Vagina (tissue), 2 donors: ENCODE results near the gene ZBTB7C. TPM values are rescaled to one million over a fixed set of nuclear protein-coding genes. Genes with fewer than 3 reads are reported as not detected.

ENCODE experiments used
- DNase-seq, 2 donors: peaks; one replicate each; pipeline ENCODE4 v3.0.0-alpha.2; 2017; ENCODE audit errors: extremely low spot score in 2 of 2
- H3K27ac ChIP-seq: fragments of 200-600 bp; sonication (generic); one replicate; pipeline ENCODE4 v1.5.1; 2019
- H3K27me3 ChIP-seq: fragments of 200-600 bp; sonication (generic); one replicate; pipeline ENCODE4 v1.5.1; 2019
- H3K36me3 ChIP-seq, 2 donors: fragments of 200-600 bp; sonication (generic); one replicate each; pipeline ENCODE4 v1.5.1; 2017 to 2019
- H3K4me1 ChIP-seq: fragments of 200-600 bp; sonication (generic); one replicate; pipeline ENCODE4 v1.5.1; 2019
- H3K4me3 ChIP-seq, 2 donors: fragments of 200-600 bp; sonication (generic); 1 replicate in 1 of 2; 2 replicates in 1 of 2; pipeline ENCODE4 v1.5.1; 2016 to 2019
- H3K9me3 ChIP-seq: fragments of 200-600 bp; sonication (generic); one replicate; pipeline ENCODE4 v1.5.1; 2019
- POLR2A ChIP-seq, 2 donors: fragments of 450-650 bp; IDR thresholded peaks; one replicate each; pipeline ENCODE4 v1.6.1; 2017; ENCODE audit warnings: antibody characterized with exemption in 2 of 2, mild to moderate bottlenecking in 2 of 2, moderate library complexity in 2 of 2
- POLR2AphosphoS5 ChIP-seq, 2 donors: sonication (generic); formaldehyde crosslinking; IDR thresholded peaks; one replicate each; pipeline ENCODE4 v1.9.0; 2017; ENCODE audit warnings: antibody characterized with exemption in 2 of 2, mild to moderate bottlenecking in 2 of 2, low read depth in 1 of 2; ENCODE audit not compliant: insufficient read depth in 1 of 2
- intact Hi-C: fragments of 100-400 bp; cut with DNase I; formaldehyde crosslinking; loops from one replicate; pipeline ENCODE4 v1.15.1; 2023
- total RNA-seq: library from RNA; depleted of rRNA; stranded (reverse); fragments of >200 nt; gene quantifications from one replicate; pipeline ENCODE4 v1.2.3, GENCODE V29; 2016
- TF ChIP-seq, protein P1 (sequence below), 3 experiments: fragments of 450-650 bp in 2 of 3; fragments of 200-600 bp in 1 of 3; sonication (generic) in 1 of 3; IDR thresholded peaks; one replicate each; pipeline ENCODE4 v1.5.1; 2017 to 2019; ENCODE audit warnings: antibody characterized with exemption in 3 of 3, mild to moderate bottlenecking in 2 of 3, moderate library complexity in 2 of 3

ZBTB7C gene
- total RNA-seq, 1 donor from 2014 or later, result 40.5 TPM

DNA sequence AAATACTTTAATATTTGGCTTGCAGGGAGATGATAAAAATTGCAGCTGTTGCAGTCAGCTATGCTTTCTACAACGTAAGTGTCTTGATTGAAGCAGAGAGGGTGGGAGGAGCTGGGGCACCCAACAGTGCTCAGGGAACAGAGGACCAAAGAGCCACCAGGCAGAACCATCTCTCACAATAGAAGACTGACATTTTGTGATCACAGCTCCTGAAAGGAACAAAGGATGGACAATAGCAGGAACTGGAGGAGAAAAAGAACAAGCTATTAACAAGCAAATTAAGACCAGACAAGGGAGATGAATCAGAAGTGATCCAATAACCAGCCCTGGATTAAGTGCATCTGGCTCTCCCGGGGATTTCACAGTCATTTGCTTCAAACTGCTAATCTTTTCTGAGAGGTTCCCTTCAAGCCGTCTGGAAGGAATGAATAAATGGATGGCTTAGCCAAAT, 413.1 kb downstream of the ZBTB7C start:
- intact Hi-C loops, result no loop called here
- H3K27ac ChIP-seq, result no peak overlapping the region
- no peaks in the 10 kb centered on the region for H3K9me3 ChIP-seq
- H3K36me3 ChIP-seq, result no peaks in the 10 kb centered on the region
- no peaks in the 10 kb centered on the region for H3K27me3 ChIP-seq
- no peaks in the 10 kb centered on the region for H3K4me1 ChIP-seq
- DNase-seq, result peak in 1 of 2 donors; percentile 29
- no peak overlapping the region for H3K4me3 ChIP-seq
- TF ChIP-seq, protein P1, sequence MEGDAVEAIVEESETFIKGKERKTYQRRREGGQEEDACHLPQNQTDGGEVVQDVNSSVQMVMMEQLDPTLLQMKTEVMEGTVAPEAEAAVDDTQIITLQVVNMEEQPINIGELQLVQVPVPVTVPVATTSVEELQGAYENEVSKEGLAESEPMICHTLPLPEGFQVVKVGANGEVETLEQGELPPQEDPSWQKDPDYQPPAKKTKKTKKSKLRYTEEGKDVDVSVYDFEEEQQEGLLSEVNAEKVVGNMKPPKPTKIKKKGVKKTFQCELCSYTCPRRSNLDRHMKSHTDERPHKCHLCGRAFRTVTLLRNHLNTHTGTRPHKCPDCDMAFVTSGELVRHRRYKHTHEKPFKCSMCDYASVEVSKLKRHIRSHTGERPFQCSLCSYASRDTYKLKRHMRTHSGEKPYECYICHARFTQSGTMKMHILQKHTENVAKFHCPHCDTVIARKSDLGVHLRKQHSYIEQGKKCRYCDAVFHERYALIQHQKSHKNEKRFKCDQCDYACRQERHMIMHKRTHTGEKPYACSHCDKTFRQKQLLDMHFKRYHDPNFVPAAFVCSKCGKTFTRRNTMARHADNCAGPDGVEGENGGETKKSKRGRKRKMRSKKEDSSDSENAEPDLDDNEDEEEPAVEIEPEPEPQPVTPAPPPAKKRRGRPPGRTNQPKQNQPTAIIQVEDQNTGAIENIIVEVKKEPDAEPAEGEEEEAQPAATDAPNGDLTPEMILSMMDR (IDR thresholded peaks at IDR 0.05), result no peak
- no peak for TF ChIP-seq POLR2A (IDR thresholded peaks at IDR 0.05)
- TF ChIP-seq POLR2AphosphoS5 (IDR thresholded peaks at IDR 0.05; ENCODE audit: insufficient read depth in 1 of 2, low read depth in 1 of 2), result no peak

DNA sequence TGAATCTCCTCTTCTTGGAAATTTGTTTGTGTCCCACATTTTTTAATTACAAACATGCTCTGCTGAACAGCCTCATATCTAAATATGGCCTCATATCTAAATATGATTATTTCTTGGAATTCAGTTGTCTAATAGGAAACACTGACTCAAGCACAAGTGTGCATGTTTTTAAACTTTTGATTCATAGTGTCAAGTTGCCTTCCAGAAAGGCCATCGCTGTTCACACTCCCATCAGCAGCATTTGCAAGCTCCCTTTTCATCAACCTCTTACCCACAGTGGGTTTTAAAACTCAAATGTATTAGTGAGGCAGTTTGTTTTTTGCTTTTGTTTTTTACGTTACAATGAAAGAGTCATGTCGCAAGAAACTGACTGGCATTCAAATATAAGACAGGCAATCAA, 413.5 kb downstream of the ZBTB7C start:
- H3K9me3 ChIP-seq, result no peaks in the 10 kb centered on the region
- no peaks in the 10 kb centered on the region for H3K27me3 ChIP-seq
- TF ChIP-seq, protein P1 (IDR thresholded peaks at IDR 0.05), result no peak
- no peak for TF ChIP-seq POLR2A (IDR thresholded peaks at IDR 0.05)
- no peak for TF ChIP-seq POLR2AphosphoS5 (IDR thresholded peaks at IDR 0.05; ENCODE audit: insufficient read depth in 1 of 2, low read depth in 1 of 2)
- no peak overlapping the region for H3K4me3 ChIP-seq
- intact Hi-C loops, result no loop called here
- H3K36me3 ChIP-seq, result no peaks in the 10 kb centered on the region
- H3K27ac ChIP-seq, result no peak overlapping the region
- no peak for DNase-seq
- H3K4me1 ChIP-seq, result no peaks in the 10 kb centered on the region

DNA sequence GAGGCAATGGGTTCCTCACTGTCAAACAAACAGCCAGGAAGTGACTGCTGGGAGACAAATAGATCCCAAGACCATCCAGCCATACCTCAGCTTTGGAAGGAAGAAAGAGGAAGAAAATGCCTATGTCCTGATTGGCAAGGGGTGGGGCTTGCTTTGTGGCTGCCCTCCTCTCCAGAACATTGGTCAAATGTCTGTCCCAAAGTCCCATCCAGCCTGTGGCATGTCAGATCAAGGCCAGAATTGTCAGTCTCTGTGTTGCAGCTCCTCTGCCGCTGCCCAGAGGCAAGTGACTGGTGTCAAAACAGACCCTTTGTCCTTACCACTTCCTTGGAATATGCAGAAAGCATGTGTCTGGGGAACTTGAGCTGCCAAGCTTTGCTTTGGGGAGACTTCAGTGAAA, 415.8 kb downstream of the ZBTB7C start:
- TF ChIP-seq POLR2A (IDR thresholded peaks at IDR 0.05) (no peak), POLR2AphosphoS5 (IDR thresholded peaks at IDR 0.05; ENCODE audit: insufficient read depth in 1 of 2, low read depth in 1 of 2) (no peak)
- TF ChIP-seq, protein P1 (IDR thresholded peaks at IDR 0.05), result no peak
- intact Hi-C loops, result no loop called here
- no peaks in the 10 kb centered on the region for H3K4me1 ChIP-seq
- H3K9me3 ChIP-seq, result no peaks in the 10 kb centered on the region
- no peak overlapping the region for H3K27ac ChIP-seq
- peak in 1 of 2 donors; percentile 49 for DNase-seq
- no peak overlapping the region for H3K4me3 ChIP-seq
- H3K27me3 ChIP-seq, result no peaks in the 10 kb centered on the region
- H3K36me3 ChIP-seq, result no peaks in the 10 kb centered on the region

DNA sequence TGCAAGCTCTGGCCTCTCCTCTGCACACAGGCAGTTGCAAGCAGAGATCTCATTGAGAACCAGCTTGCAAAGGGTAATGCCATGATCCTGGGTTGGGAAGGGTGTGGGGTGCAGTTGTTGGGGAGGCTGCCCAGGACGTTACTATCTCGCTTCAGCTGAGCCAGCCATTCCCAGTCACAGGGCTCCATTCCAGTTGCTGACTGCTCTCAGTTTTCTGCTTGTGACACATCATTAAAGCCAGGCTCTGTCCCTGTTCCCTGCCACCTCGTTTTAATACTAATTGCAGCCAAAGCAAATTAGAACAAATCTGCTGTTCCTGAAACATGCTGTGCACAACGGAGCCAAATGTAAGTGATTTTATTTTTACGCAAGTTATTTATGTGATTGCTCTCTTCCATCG, 416.2 kb downstream of the ZBTB7C start:
- DNase-seq, result peak in 1 of 2 donors; percentile 61
- H3K4me1 ChIP-seq, result no peaks in the 10 kb centered on the region
- no peaks in the 10 kb centered on the region for H3K9me3 ChIP-seq
- intact Hi-C loops, result no loop called here
- H3K27ac ChIP-seq, result no peak overlapping the region
- H3K36me3 ChIP-seq, result no peaks in the 10 kb centered on the region
- no peak overlapping the region for H3K4me3 ChIP-seq
- TF ChIP-seq POLR2AphosphoS5 (IDR thresholded peaks at IDR 0.05; ENCODE audit: insufficient read depth in 1 of 2, low read depth in 1 of 2) (no peak), POLR2A (IDR thresholded peaks at IDR 0.05) (no peak)
- TF ChIP-seq, protein P1 (IDR thresholded peaks at IDR 0.05), result no peak
- no peaks in the 10 kb centered on the region for H3K27me3 ChIP-seq

DNA sequence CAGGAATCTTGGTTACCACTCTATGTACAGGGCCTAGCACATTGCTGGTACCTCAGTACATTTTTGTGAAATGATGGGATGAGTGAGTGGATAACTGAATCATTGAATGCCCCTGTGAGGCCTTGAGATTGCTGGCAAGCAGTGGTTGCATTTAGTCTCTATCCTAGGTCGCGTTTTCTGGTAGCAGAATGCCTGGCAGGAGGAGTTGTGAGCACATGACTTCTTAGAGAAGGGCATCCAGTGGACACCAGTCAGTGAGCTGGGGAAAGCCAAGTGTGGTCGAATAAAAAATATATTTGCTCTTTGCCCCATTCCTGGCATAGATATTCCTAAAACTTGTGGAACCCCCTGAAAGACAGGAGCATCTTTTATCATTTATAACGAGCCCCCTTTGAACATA, 416.9 kb downstream of the ZBTB7C start:
- no peak for DNase-seq
- no peak overlapping the region for H3K4me3 ChIP-seq
- intact Hi-C loops, result no loop called here
- no peak overlapping the region for H3K27ac ChIP-seq
- no peaks in the 10 kb centered on the region for H3K9me3 ChIP-seq
- no peaks in the 10 kb centered on the region for H3K27me3 ChIP-seq
- no peaks in the 10 kb centered on the region for H3K4me1 ChIP-seq
- H3K36me3 ChIP-seq, result no peaks in the 10 kb centered on the region
- TF ChIP-seq POLR2A (IDR thresholded peaks at IDR 0.05), result no peak
- TF ChIP-seq, protein P1 (IDR thresholded peaks at IDR 0.05), result no peak
- TF ChIP-seq POLR2AphosphoS5 (IDR thresholded peaks at IDR 0.05; ENCODE audit: insufficient read depth in 1 of 2, low read depth in 1 of 2), result no peak
